ENCODE results near the gene FGF14. TPM values are rescaled to one million over a fixed set of nuclear protein-coding genes. Genes with fewer than 3 reads are reported as not detected.

FGF14 gene
- total RNA-seq, 1 experiment from 2014 or later: 0.22 TPM

GRCh38 chr13:101986316-101986715 is 415.5 kb downstream of the FGF14 start:
- Histone ChIP-seq H3K79me2 (ENCODE audit: insufficient read depth, low read length) (no peaks in the 10 kb centered on the region), H2AK5ac (ENCODE audit: insufficient read length, low read length) (no peak overlapping the region), H3K14ac (ENCODE audit: insufficient read depth, low read length) (no peak overlapping the region), H3K18ac (ENCODE audit: insufficient read length, low read depth, low read length) (no peak overlapping the region), H3T11ph (ENCODE audit: low read length) (no peak overlapping the region), H3K4ac (ENCODE audit: low read depth, low read length) (no peak overlapping the region), H2BK12ac (ENCODE audit: insufficient read length, low read depth, low read length) (no peak overlapping the region), H3K4me1 (ENCODE audit: insufficient read depth, low read length) (no peaks in the 10 kb centered on the region), H3K23ac (ENCODE audit: insufficient read length, low read depth, low read length) (no peak overlapping the region), H4K5ac (ENCODE audit: insufficient read length, low read depth, low read length) (no peak overlapping the region), H4K8ac (replicated peaks; ENCODE audit: insufficient read length, low read depth, low read length) (no peak overlapping the region), H2BK20ac (ENCODE audit: low read depth, low read length, poor library complexity, severe bottlenecking) (no peak overlapping the region), H3K27ac (ENCODE audit: insufficient read length, low read depth, low read length) (no peak overlapping the region), H3K4me2 (ENCODE audit: insufficient read depth, insufficient read length, low read length) (no peak overlapping the region), H2AFZ (ENCODE audit: low read length) (no peak overlapping the region), H3K9ac (ENCODE audit: extremely low read depth, insufficient read length, low read length) (no peak overlapping the region), H2BK120ac (ENCODE audit: low read depth, low read length, poor library complexity, severe bottlenecking) (no peak overlapping the region), H4K20me1 (ENCODE audit: control insufficient read depth, insufficient read depth, insufficient read length) (no peaks in the 10 kb centered on the region), H3K9me3 (ENCODE audit: control insufficient read depth, low read depth, low read length) (no peaks in the 10 kb centered on the region), H2BK15ac (ENCODE audit: low read depth, low read length) (no peak overlapping the region), H3K56ac (ENCODE audit: insufficient read length, low read depth, low read length) (no peak overlapping the region), H3K79me1 (ENCODE audit: insufficient read depth, low read depth, low read length, poor library complexity, severe bottlenecking) (no peaks in the 10 kb centered on the region), H3K27me3 (ENCODE audit: insufficient read depth, low read length) (no peaks in the 10 kb centered on the region), H4K91ac (ENCODE audit: insufficient read length, low read depth, low read length) (no peak overlapping the region), H2BK5ac (ENCODE audit: insufficient read length, low read length) (no peak overlapping the region), H3K23me2 (ENCODE audit: insufficient read length, low read depth, low read length, poor library complexity, severe bottlenecking) (no peaks in the 10 kb centered on the region)
- Mint-ChIP-seq H3K9me3 (no peaks in the 10 kb centered on the region), H3K27ac (no peak overlapping the region), H3K36me3 (ENCODE audit: insufficient read depth in 1 of 3, low read depth in 3 of 3) (no peaks in the 10 kb centered on the region), H3K4me3 (no peak overlapping the region), H3K4me1 (no peaks in the 10 kb centered on the region), H3K27me3 (ENCODE audit: low read depth) (no peaks in the 10 kb centered on the region)
- WGBS (ENCODE audit: extremely low coverage, insufficient read length, low lambda C conversion rate): no CpG with 5 or more reads among the region's 2 CpGs
- TF ChIP-seq CTCF (conservative IDR thresholded peaks at IDR 0.05): no peak
- DNase-seq: no peak

Data from H9 (cell line).